GM21737 (cell line): ENCODE results near the gene DYNLL1.
"Not testable (repeated sequence)": the region's sequence is repeated elsewhere in the genome, so short reads cannot be mapped to it uniquely, and the experiment has no call there.

ENCODE experiments used
- ATAC-seq: cut with Tn5 transposase; IDR thresholded peaks from one replicate; pipeline ENCODE4 v1.9.1; 2021; ENCODE audit warnings: mild to moderate bottlenecking, moderate library complexity; ENCODE audit not compliant: unreplicated experiment

Gene DYNLL1

DNA sequence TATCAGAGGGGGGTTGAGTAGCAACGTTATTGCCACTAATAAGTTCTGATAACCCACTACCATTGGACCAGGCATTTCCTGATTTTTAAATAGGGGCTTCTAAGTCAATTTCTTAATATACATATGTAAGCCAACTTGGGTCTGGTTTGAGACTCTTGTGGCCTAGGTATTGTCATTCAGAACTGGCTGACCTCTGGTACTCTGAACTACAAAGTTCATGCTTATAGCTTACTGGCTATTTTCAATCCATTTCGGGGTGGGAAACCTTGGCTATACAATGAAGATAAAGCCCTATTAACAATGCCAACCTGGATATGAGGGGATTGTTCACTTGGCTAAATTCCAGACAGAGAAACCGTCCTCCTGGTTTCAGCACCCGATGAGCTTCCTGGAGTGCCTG is 8.7 kb downstream of the DYNLL1 start:
- ATAC-seq, result no peak

DNA sequence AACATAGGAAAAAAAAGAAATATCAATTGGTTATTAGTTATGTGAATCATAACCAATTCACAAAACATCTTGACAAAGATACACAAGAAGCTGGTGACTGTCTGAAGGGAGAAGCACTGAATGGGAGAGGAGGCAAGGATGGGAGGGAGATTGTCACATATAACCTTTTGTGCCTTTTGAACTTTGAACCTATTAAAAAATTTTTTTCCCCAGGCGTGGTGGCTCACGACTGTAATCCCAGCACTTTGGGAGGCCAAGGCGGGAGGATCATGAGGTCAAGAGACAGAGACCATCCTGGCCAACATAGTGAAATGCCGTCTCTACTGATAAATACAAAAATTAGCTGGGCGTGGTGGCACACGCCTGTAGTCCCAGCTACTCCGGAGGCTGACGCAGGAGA is 12.6 kb downstream of the DYNLL1 start:
- no peak for ATAC-seq

DNA sequence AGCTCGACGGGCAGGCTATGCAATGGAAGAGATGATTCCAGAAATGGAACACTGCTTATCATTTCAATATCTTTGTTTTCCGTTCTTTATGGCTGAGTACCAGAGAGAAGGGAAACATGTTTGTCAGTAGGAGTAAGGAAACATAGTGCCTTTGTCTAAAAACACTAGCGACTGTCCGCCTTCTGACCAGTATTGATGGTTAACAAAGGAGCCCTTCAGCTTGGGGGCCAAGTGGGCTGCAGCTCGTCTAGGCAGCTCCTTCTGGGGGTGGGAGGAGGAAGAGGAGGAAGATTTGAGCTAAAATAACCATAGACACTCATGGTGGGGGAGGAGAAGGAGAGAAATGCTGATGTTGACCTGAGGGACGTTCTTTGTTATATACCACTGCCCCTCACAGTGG is 18.1 kb downstream of the DYNLL1 start:
- ATAC-seq, result no peak

DNA sequence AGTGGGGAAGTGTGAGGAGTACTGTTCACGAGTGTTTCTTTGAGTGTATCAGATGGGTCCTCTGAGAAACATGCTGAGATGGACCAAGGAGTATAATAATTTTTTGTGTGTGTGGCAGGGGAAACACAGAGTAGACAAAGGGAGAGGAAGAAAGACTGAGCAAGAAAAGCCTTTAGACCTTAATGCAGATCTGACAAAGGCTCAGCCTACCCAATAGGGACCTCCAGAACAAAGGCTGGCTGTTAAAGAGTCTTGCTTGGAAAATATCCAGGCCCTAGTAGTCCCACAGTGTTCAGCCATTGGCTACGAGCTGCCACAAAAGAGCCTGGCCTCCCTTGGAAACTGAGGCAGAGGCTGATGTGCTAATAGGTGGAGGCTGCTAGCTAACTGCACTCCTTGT is 19.6 kb downstream of the DYNLL1 start:
- ATAC-seq, result no peak

DNA sequence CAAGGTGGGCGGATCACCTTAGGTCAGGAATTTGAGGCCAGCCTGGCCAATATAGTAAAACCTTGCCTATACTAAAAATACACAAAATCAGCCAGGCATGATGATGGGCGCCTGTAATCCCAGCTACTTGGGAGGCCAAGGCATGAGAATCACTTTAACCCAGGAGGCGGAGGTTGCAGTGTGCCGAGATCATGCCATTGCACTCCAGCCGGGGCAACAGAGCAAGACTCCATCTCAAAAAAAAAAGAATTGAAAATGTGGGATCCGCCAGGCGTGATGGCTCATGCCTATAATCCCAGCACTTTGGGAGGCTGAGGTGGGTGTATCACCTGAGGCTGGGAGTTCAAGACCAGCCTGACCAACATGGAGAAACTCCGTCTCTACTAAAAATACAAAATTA is 23.4 kb downstream of the DYNLL1 start:
- not testable (repeated sequence) for ATAC-seq

DNA sequence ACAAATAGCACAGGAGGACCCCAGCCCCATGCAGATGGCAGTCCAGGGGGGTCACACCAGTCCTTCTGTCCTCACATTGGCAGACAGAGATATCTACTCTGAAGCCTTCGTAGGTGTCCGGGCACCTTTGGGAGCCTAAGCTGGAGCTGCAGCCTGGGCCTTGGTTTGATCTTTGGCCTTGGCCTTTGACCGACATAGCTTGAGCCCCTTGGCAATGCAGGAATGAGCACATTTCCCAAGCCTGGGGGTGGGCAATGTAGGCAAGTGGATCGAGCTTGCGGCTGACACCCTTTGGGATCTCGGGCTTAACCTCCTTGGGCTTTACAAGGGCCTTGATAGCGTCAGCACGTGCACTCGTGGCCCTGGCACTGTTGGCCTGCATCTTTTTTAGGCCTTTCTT is 26.7 kb downstream of the DYNLL1 start:
- no peak for ATAC-seq

DNA sequence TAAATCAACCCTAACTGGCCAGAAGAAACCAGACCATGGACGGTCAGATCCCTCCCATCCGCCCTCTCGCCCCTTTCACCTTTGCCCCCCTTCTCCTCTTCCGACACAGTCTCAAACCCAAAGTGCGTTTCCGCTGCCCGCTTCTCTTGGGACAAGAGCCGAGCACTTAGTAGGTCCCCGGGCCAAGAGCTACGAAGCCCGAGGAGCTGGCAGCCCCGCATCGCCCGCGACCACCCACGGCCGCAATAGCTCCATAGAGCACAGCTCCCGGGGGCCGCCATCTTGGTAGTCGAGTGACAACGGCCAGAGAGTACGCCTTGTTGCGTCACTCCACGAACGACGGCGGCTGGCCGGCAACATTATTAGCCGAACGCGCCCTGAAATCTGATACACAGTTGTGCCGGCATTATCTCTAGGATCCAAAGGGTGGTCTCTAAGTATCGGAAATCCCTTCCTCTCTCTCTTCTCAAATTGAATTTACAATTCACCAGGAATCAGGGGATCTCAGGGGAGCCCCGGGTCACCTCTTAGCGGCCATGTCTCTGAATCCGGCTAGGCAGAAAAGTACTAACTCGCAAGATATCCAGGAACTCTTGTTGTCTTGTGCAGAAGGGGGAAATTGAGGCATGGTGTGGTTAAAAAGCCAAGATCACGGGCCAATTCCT is 33.1 kb downstream of the DYNLL1 start, which contains the start of gene COQ5:
Gene COQ5, minus strand, starts transcription at position 298 of the 665 bp plus-strand sequence. Its CDS starts 17 bp downstream, at position 281.
- ATAC-seq, result peak; percentile 56

DNA sequence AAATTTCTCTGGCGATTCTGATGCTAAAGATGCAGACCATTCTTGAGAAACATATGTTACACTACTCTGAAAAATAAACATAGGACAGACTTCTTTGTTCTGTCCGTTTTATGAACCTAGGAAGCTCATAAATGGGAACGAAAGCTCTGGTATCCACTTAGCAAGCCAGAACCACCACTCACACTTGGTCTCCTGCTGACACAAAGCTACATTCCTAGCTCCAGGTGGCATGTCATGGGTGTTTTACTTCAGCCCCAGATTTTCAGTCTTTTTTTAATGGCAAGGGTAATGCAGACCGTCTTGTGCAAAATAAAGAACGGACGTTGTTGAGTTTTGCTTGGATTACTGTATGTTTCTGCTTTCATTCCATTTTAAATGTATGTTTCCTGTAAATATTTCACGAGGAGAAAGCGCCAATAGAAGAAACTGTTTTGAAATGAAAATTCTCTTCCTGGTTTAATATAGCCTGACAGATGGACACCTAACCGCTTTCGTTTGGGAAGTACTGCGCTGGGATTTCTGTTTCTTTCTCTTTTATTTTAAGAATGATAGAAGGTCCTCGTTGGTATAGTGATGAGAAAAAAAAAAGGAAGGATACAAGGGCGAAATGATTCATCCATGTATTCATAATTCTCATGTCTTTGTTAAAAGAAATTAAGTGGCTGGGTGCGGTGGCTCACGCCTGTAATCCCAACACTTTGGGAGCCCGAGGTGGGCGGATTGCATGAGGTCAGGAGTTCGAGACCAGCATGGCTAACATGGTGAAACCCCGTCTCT is 33.9 kb downstream of the DYNLL1 start:
- ATAC-seq, result no peak

DNA sequence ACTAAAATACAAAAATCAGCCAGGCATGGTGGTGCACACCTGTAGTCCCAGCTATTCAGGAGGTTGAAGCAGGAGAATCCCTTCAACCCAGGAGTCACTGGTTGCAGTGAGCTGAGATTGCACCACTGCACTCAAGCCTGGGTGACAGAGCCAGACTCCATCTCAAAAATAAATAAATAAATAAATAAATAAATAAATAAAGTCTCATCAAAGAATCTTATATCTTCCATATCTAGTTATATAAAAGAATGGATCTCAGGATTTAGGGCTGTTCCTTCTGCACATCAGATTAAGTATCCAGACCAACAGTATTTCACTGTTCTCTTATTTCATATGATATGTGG is 34.5 kb downstream of the DYNLL1 start:
- not testable (repeated sequence) for ATAC-seq

DNA sequence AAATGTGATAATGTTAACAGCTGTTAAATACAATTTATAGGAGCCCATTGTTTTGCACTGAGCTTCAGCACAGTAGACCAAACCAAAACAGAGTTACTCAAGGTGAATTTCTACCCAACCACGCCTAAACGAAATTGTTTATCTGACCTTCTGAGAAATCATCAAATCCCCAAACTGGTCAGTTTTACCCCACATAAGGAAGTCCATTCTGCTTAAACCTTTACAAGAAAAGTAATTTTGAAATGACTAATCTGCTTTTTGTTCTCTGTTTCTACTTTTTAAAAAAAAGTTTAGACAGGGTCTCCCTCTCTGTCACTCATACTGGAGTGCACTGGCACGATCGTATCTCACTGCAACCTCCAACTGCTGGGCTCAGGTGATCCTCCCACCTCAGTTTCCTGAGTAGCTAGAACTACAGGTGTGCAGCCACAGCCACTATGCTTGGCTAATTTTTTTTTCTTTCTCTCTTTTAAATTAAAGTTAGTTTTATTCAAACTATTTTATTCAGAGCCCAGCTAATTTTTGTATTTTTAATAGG is 36.9 kb downstream of the DYNLL1 start:
- no peak for ATAC-seq

DNA sequence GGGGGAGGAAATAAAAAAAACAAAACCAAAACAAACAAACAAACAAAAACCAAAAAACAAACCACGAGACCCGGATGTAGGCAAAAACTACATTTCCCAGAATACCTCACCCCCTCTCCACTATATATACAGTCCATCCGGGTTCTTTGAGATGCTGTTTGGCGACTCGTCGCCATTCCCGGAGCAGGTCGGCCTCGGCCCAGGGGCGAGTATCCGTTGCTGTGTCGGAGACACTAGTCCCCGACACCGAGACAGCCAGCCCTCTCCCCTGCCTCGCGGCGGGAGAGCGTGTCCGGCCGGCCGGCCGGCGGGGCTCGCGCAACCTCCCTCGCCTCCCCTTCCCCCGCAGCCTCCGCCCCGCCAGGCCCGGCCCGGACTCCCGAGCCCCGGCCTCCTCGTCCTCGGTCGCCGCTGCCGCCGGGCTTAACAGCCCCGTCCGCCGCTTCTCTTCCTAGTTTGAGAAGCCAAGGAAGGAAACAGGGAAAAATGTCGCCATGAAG is 38.3 kb downstream of the DYNLL1 start, which contains the start of gene RNF10:
Gene RNF10, plus strand, starts transcription at position 154 of the 500 bp plus-strand sequence. CDS start 456 bp downstream, outside the sequence.
- peak; percentile 48 for ATAC-seq

DNA sequence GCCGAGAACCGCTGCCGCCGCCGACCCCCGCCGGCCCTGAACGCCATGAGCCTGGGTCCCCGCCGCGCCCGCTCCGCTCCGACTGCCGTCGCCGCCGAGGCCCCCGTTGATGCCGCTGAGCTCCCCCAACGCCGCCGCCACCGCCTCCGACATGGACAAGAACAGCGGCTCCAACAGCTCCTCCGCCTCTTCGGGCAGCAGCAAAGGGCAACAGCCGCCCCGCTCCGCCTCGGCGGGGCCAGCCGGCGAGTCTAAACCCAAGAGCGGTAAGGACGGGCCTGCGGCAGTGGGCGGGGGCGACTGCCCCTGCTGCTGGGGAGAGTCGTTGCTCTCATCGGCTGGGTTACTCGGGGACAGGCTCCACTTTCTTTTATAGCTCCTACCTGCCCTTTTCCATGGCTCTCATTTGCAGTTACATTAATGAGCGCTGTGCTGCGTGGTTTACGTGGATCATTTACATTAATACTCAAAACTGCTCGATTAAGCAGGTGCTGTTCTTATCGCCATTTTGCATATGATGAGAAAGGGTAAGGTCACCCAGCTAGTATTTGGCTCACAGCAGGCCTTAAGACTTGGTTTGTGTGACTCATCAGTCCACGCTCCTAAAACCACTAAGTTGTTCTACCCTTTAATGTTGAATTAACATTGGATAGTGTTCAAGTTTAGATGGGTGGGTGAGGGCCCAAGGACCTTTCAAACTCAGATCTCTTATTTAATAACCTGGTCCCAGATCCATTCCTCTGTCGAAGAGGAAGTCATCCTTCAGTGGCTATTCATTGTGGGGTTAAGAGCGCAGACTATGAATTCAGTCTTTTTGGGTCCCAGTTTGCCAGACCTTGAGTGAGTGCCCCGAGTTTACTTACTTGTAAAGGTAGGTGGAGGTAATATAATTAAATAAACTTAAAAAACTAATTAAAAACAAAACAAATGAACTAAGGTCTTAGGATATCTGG is 39.1 kb downstream of the DYNLL1 start:
- ATAC-seq, result peak; percentile 34

DNA sequence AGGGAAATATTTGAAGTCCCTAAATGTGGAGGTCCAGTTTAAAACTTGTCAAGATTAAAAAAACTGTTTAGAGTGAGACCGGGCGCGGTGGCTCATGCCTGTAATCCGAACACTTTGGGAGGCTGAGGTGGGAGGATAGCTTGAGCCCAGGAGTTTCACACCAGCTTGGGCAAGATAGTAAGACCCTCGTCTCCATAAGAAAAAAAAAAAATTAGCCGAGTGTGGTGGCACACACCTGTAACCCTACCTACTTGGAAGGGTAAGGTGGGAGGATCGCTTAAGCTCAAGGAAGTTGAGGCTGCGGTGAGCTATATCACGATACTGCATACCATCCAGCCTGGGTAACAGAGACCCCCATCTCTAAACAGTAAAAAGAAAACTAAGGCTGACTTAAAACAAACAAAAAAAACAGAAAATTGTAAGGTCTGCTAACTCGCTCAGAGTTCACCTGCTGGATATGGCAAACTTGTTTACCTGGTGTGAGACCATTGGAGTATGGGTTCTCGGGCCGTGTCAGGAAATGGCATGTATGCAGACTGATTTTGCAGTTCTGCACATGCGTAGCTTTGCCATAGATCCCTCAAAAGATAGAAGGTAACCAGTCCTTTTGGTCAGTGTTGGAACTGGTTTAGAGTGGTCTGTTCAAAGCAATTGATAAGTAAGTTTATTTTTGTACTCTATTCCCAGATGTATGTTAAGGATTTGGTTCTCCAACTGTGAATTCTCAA is 40.3 kb downstream of the DYNLL1 start:
- ATAC-seq, result no peak

DNA sequence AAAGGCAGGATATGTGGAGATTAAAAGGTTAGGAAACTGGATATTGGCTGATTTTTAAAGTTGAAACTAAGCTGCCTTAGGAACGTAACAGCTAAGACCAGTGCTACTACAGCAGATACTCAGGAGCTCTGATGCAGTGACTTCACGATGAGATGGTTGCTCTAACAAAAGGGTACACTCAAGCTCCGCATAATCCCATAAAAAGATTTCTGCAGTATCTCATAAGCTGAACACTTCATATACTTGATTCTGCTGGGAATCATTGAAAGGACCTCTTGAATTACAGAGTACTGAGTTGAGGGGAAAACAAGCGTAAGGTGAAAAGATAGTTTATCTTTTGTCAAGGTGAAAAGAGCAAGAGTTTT is 41.9 kb downstream of the DYNLL1 start:
- ATAC-seq, result no peak

DNA sequence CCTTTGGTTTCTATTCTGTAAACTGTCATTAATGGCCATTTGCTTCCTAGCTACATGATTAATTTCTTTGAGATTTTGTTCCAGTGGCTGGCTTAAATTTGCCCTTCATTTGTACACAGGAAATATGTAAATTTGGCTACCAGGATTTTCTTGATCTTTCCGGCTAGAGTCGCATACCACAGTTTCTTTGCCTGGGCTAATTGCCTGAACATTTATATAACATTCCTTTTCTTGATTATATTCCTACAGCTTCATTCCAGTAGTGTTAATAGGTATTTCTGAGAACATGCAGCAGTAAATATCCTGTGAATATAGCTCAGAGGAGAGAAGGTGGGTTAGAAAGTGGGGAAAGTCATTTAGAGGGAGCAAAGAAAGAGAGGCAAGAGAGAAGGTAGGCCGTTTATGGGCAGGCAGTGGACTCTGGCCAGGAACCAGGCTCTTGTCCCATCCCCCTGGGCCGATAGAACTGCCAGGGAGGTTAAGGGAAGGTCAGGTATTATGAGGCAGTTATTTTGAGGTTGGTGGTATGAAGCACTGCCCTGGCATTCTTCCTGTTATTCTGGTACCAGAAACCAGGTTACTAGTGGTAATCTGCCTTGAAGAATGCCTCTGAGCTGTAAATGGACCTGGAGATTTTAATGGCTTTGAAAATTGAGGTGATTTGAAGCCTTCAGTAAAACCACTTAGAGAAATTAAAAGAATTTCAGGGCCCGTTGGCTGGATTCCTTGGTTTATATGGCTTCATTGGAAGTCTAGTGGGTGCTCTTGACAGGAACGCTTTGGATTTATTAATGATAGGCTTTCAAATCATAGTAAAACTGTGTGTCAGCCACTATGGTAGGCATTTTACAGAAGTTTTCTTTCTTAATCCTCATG is 42.6 kb downstream of the DYNLL1 start:
- no peak for ATAC-seq

DNA sequence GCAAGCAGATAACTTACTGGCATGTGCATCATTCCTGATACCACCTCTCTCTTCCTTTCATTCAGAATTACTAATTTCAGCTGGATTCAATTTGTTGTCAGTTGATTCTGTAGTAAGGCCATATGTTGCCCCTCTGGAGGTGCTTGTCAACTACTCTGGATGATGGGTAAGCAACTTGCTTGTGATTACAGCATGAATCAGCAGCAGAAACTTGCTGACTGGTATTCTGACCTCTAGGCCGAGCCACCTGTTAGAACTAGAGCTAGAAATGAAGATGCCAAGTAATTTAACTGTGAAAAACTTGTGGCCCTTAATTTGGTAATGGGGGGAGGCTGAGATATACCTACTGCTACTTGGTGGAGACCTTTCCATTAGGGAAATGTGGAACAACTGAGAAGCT is 43.4 kb downstream of the DYNLL1 start:
- no peak for ATAC-seq

DNA sequence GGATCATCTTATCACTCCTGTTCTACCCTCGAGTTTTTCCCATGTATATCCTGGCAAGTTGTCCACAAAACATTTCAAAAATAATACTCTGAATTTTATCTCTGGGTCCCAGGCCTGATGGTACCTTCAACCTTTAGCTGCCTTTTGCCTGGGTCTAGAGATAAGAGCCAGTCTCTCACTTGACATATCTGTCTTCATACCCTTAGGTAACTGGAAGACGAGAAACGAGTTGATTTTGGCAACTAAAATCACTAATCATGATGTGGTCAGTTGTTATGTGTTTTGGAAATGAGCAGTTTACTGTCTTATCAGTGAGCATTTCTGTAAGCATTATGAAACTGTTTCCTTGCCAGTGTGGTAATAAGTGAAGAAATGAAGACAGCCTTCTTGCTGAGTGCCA is 44.5 kb downstream of the DYNLL1 start:
- ATAC-seq, result no peak

DNA sequence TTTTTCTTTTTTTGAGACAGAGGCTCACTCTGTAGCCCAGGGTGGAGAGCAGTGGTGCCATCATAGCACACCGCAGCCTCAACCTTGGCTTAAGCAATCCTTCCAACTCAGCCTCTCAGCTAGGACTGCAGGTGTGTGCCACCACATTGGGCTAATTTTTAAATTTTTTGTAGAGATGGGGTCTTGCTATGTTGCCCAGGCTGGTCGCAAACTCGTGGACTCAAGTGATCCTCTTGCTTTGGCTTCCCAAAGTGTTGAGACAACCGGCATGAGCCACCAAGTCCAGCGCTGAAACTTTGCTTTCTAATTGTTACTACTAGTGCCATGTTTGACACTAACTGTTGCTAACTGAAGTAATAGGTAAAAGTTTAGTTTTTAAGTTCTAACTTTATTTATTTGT is 46.3 kb downstream of the DYNLL1 start:
- ATAC-seq, result no peak

DNA sequence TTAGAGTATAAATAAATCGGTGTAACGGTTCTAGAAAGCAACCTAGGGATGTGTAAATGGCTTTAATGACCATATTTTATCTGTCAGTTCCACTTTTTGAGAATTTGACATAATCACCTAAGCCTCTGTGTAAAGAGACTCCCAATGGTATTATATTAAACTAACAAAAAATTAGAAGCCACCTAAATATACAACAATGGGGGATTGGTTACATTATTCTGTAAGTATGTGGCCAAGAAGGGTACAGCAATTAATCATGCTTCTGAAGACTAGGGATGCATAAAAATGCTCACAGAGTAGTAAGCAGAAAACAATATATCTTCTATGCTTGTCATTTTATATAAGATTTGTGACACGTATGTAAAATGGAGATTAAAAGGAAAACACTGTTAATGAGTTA is 48.8 kb downstream of the DYNLL1 start:
- no peak for ATAC-seq
